ENCODE data around the gene SV2C. TPM values are rescaled to one million over a fixed set of nuclear protein-coding genes. Genes with fewer than 3 reads are reported as not detected.

SV2C gene
- total and polyA plus RNA-seq, 2 donors (not counting 1 experiment from before 2014, with no cell fraction given): not detected

GRCh38 chr5:76376148-76376865 lies 293.1 kb downstream of the SV2C start:
- Histone ChIP-seq H2AFZ (ENCODE audit: insufficient read depth, low read depth, low read length, poor library complexity, severe bottlenecking) (no peak overlapping the region), H3K36me3 (replicated peaks in 1 of 2; ENCODE audit: control extremely low read depth in 1 of 2, control insufficient read depth in 1 of 2, extremely low read depth in 1 of 2, insufficient read depth in 2 of 2, low read length in 1 of 2) (no peaks in the 10 kb centered on the region), H3K4me1 (ENCODE audit: control insufficient read depth in 2 of 2, insufficient read depth in 2 of 2, low read length in 2 of 2) (no peaks in the 10 kb centered on the region), H3K9me3 (ENCODE audit: control extremely low read depth in 1 of 3, control insufficient read depth in 2 of 3, insufficient read depth in 1 of 3, low read length in 2 of 3) (no peaks in the 10 kb centered on the region), H4K20me1 (ENCODE audit: control insufficient read depth, insufficient read depth, low read length, poor library complexity, severe bottlenecking) (no peaks in the 10 kb centered on the region), H3K27ac (ENCODE audit: low read length in 2 of 2) (no peak overlapping the region), H3K9ac (ENCODE audit: low read length) (no peak overlapping the region), H3K4me2 (replicated peaks; ENCODE audit: low read depth, low read length, poor library complexity, severe bottlenecking) (no peak overlapping the region), H3K4me3 (ENCODE audit: control extremely low read depth in 1 of 5, extremely low read depth in 1 of 5, insufficient read depth in 1 of 5, low read depth in 2 of 5, low read length in 4 of 5) (no peak overlapping the region), H3K27me3 (replicated peaks in 1 of 4; ENCODE audit: control extremely low read depth in 1 of 4, control insufficient read depth in 3 of 4, insufficient read depth in 4 of 4, low read length in 3 of 4) (no peaks in the 10 kb centered on the region), H3K79me2 (ENCODE audit: control insufficient read depth, insufficient read depth, low read length) (no peaks in the 10 kb centered on the region)
- Mint-ChIP-seq H3K4me1 (no peaks in the 10 kb centered on the region), H3K9me3 (ENCODE audit: insufficient read depth) (peaks cover 2% of the 10 kb centered on the region), H3K4me3 (no peak overlapping the region), H3K27me3 (no peaks in the 10 kb centered on the region), H3K27ac (no peak overlapping the region)
- no CpG with 5 or more reads among the region's 3 CpGs for WGBS (ENCODE audit: insufficient coverage)
- TF ChIP-seq CTCF (IDR thresholded peaks at IDR 0.05): no peak
- TF ChIP-seq EZH2 (IDR thresholded peaks at IDR 0.05; ENCODE audit: borderline replicate concordance, insufficient read depth, low read depth, low read length, poor library complexity, severe bottlenecking): no peak
- intact Hi-C loops (cut with micrococcal nuclease): no loop called here
- ChIA-PET CTCF (no interaction called here), POLR2A (no interaction called here)
- ATAC-seq (ENCODE audit: low read depth) (no peak), DNase-seq (no peak)

GRCh38 chr5:76376866-76377230 lies 293.7 kb downstream of the SV2C start:
- Histone ChIP-seq H4K20me1 (ENCODE audit: control insufficient read depth, insufficient read depth, low read length, poor library complexity, severe bottlenecking) (no peaks in the 10 kb centered on the region), H3K9me3 (ENCODE audit: control extremely low read depth in 1 of 3, control insufficient read depth in 2 of 3, insufficient read depth in 1 of 3, low read length in 2 of 3) (no peaks in the 10 kb centered on the region), H3K4me3 (ENCODE audit: control extremely low read depth in 1 of 5, extremely low read depth in 1 of 5, insufficient read depth in 1 of 5, low read depth in 2 of 5, low read length in 4 of 5) (no peak overlapping the region), H3K27me3 (replicated peaks in 1 of 4; ENCODE audit: control extremely low read depth in 1 of 4, control insufficient read depth in 3 of 4, insufficient read depth in 4 of 4, low read length in 3 of 4) (no peaks in the 10 kb centered on the region), H3K4me1 (ENCODE audit: control insufficient read depth in 2 of 2, insufficient read depth in 2 of 2, low read length in 2 of 2) (no peaks in the 10 kb centered on the region), H3K4me2 (replicated peaks; ENCODE audit: low read depth, low read length, poor library complexity, severe bottlenecking) (no peak overlapping the region), H3K79me2 (ENCODE audit: control insufficient read depth, insufficient read depth, low read length) (no peaks in the 10 kb centered on the region), H2AFZ (ENCODE audit: insufficient read depth, low read depth, low read length, poor library complexity, severe bottlenecking) (no peak overlapping the region), H3K36me3 (replicated peaks in 1 of 2; ENCODE audit: control extremely low read depth in 1 of 2, control insufficient read depth in 1 of 2, extremely low read depth in 1 of 2, insufficient read depth in 2 of 2, low read length in 1 of 2) (no peaks in the 10 kb centered on the region), H3K27ac (ENCODE audit: low read length in 2 of 2) (no peak overlapping the region), H3K9ac (ENCODE audit: low read length) (no peak overlapping the region)
- ChIA-PET CTCF (no interaction called here), POLR2A (no interaction called here)
- H3K9me3 Mint-ChIP-seq (ENCODE audit: insufficient read depth): peaks cover 2% of the 10 kb centered on the region
- TF ChIP-seq EZH2 (IDR thresholded peaks at IDR 0.05; ENCODE audit: borderline replicate concordance, insufficient read depth, low read depth, low read length, poor library complexity, severe bottlenecking): no peak
- TF ChIP-seq CTCF (IDR thresholded peaks at IDR 0.05): no peak
- WGBS (ENCODE audit: insufficient coverage): 86% methylated on average over 1 of the region's 3 CpGs
- H3K4me1 Mint-ChIP-seq: no peaks in the 10 kb centered on the region
- no peak for ATAC-seq (ENCODE audit: low read depth)
- H3K4me3 Mint-ChIP-seq: no peak overlapping the region
- no peak for DNase-seq
- intact Hi-C loops (cut with micrococcal nuclease): no loop called here
- H3K27ac Mint-ChIP-seq: no peak overlapping the region
- H3K27me3 Mint-ChIP-seq: no peaks in the 10 kb centered on the region
